DND-41 (cell line): ENCODE data around the gene ANKS1B.

Experiments
- EZH2 ChIP-seq: IDR thresholded peaks from 3 replicates; pipeline ENCODE4 v1.6.1; 2012; ENCODE audit warnings: borderline replicate concordance, low read depth, mild to moderate bottlenecking, moderate library complexity, low read length, inconsistent platforms; ENCODE audit not compliant: severe bottlenecking
- TF ChIP-seq, protein P1 (sequence below): IDR thresholded peaks from 2 replicates; pipeline ENCODE4 v1.5.1; 2012; ENCODE audit warnings: borderline replicate concordance, low read length, moderate library complexity, mild to moderate bottlenecking; ENCODE audit not compliant: poor library complexity, severe bottlenecking; ENCODE audit errors: extremely low read depth

DNA sequence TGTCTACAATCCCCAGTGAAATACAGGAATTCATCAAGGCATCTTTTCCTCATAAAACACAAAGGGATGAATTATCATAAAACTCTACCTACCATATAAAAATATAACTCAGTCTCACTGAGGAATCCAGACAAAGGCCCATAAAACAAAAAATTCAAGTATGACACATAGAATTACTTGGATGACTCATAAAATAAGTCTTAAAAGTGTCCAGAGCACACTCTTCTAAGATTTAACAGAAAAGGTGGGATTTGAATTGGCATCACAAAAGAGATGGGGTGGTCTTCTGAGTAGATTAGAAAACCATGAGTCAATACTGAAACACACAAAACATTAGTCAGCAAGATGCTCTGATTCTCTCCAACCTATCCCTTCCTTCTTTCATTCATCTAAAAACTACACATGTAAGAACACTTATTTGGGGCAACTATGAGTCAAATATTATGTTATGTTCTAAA lies 539.8 kb downstream of the ANKS1B start:
- TF ChIP-seq, protein P1, sequence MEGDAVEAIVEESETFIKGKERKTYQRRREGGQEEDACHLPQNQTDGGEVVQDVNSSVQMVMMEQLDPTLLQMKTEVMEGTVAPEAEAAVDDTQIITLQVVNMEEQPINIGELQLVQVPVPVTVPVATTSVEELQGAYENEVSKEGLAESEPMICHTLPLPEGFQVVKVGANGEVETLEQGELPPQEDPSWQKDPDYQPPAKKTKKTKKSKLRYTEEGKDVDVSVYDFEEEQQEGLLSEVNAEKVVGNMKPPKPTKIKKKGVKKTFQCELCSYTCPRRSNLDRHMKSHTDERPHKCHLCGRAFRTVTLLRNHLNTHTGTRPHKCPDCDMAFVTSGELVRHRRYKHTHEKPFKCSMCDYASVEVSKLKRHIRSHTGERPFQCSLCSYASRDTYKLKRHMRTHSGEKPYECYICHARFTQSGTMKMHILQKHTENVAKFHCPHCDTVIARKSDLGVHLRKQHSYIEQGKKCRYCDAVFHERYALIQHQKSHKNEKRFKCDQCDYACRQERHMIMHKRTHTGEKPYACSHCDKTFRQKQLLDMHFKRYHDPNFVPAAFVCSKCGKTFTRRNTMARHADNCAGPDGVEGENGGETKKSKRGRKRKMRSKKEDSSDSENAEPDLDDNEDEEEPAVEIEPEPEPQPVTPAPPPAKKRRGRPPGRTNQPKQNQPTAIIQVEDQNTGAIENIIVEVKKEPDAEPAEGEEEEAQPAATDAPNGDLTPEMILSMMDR: no peak
- TF ChIP-seq EZH2: no peak
